Neural cell (in vitro differentiated cells): ENCODE data around the gene GALNT11. TPM values are rescaled to one million over a fixed set of nuclear protein-coding genes. Genes with fewer than 3 reads are reported as not detected.
"Not testable (repeated sequence)": the region's sequence is repeated elsewhere in the genome, so short reads cannot be mapped to it uniquely, and the experiment has no call there.

ENCODE experiments used
- H2AFZ ChIP-seq: fragments of 200-600, 300-800 bp; sonication (generic), shearing (Covaris generic); 2 replicates; pipeline ENCODE4 v1.6.0; 2014; ENCODE audit warnings: low read depth, mild to moderate bottlenecking, antibody characterized with exemption, low read length, moderate library complexity
- H3F3A ChIP-seq: fragments of 200-600 bp; shearing (Covaris generic); 2 replicates; pipeline ENCODE4 v1.6.1; 2016; ENCODE audit warnings: mild to moderate bottlenecking, moderate library complexity, mixed read lengths, antibody characterized with exemption, low read length; ENCODE audit not compliant: insufficient read depth, poor library complexity, severe bottlenecking
- H3K27ac ChIP-seq: fragments of 200-600, 300-800 bp; sonication (generic), shearing (Covaris generic); 2 replicates; pipeline ENCODE4 v1.5.1; 2014; ENCODE audit warnings: mild to moderate bottlenecking, low read length, moderate library complexity
- H3K27me3 ChIP-seq: fragments of 300-800, 200-600 bp; sonication (generic), shearing (Covaris generic); 2 replicates; pipeline ENCODE4 v1.6.0; 2014; ENCODE audit warnings: mild to moderate bottlenecking, low read depth, low read length, moderate library complexity; ENCODE audit not compliant: insufficient read depth
- H3K36me3 ChIP-seq: fragments of 300-800, 200-600 bp; sonication (generic), shearing (Covaris generic); 2 replicates; pipeline ENCODE4 v1.5.1; 2014; ENCODE audit warnings: mild to moderate bottlenecking, antibody characterized with exemption, low read length, moderate library complexity; ENCODE audit not compliant: insufficient read depth
- H3K4me2 ChIP-seq: fragments of 300-800, 200-600 bp; sonication (generic), shearing (Covaris generic); 2 replicates; pipeline ENCODE4 v1.6.0; 2014; ENCODE audit warnings: mild to moderate bottlenecking, low read length
- H3K4me3 ChIP-seq: fragments of 300-800, 200-600 bp; sonication (generic), shearing (Covaris generic); 2 replicates; pipeline ENCODE4 v1.5.1; 2014; ENCODE audit warnings: mild to moderate bottlenecking, low read length, moderate library complexity
- H3K79me2 ChIP-seq: fragments of 200-600 bp; shearing (Covaris generic); replicated peaks from 2 replicates; pipeline ENCODE4 v1.6.0; 2014; ENCODE audit warnings: mild to moderate bottlenecking, low read length, moderate library complexity; ENCODE audit not compliant: insufficient read depth
- H3K9ac ChIP-seq: fragments of 300-800, 200-600 bp; sonication (generic), shearing (Covaris generic); 2 replicates; pipeline ENCODE4 v1.6.1; 2016; ENCODE audit warnings: mild to moderate bottlenecking, low read length, mixed read lengths
- H3K9me2 ChIP-seq: fragments of 200-600 bp; shearing (Covaris generic); 2 replicates; pipeline ENCODE4 v1.6.1; 2016; ENCODE audit warnings: mild to moderate bottlenecking, low read length, mixed read lengths; ENCODE audit not compliant: insufficient read depth
- H3K9me3 ChIP-seq: fragments of 200-600, 300-800 bp; sonication (generic), shearing (Covaris generic); 2 replicates; pipeline ENCODE4 v1.6.1; 2016; ENCODE audit warnings: mild to moderate bottlenecking, mixed run types, low read length, moderate library complexity, mixed read lengths
- H4K20me1 ChIP-seq: fragments of 200-600 bp; shearing (Covaris generic); 2 replicates; pipeline ENCODE4 v1.6.1; 2016; ENCODE audit warnings: mild to moderate bottlenecking, mixed run types; ENCODE audit not compliant: insufficient read depth
- CTCF ChIP-seq: fragments of 450-650 bp; IDR thresholded peaks from 2 replicates; pipeline ENCODE4 v1.5.1; 2014; ENCODE audit warnings: antibody characterized with exemption, mild to moderate bottlenecking, moderate library complexity; ENCODE audit not compliant: poor library complexity, severe bottlenecking
- EP300 ChIP-seq: fragments of 450-650 bp; conservative IDR thresholded peaks from 2 replicates; pipeline ENCODE4 v1.6.1; 2014; ENCODE audit warnings: antibody characterized with exemption, mild to moderate bottlenecking, moderate library complexity; ENCODE audit not compliant: poor library complexity, severe bottlenecking
- RAD21 ChIP-seq: fragments of 450-650 bp; conservative IDR thresholded peaks from 2 replicates; pipeline ENCODE4 v1.6.1; 2014; ENCODE audit warnings: antibody characterized with exemption, mild to moderate bottlenecking, moderate library complexity
- SMC3 ChIP-seq: fragments of 450-650 bp; conservative IDR thresholded peaks from 2 replicates; pipeline ENCODE4 v1.6.1; 2014; ENCODE audit warnings: antibody characterized with exemption, mild to moderate bottlenecking, moderate library complexity; ENCODE audit not compliant: poor library complexity
- polyA plus RNA-seq: library from polyadenylated mRNA; depleted of rRNA; stranded (reverse); fragments of >200 nt; gene quantifications from 2 replicates; pipeline ENCODE4 v1.2.3, GENCODE V29; 2014

GALNT11 gene
- polyA plus RNA-seq, 1 donor from 2014 or later: 118 TPM

GRCh38 chr7:152016947-152017346 is 8.5 kb upstream of the GALNT11 start:
- no peak overlapping the region for H3K4me3 ChIP-seq
- no peaks in the 10 kb centered on the region for H3K79me2 ChIP-seq

GRCh38 chr7:152017683-152018082 is 7.8 kb upstream of the GALNT11 start:
- not testable (repeated sequence) for H2AFZ ChIP-seq, H3K9me3 ChIP-seq, H3K9me2 ChIP-seq, H3K4me3 ChIP-seq, H4K20me1 ChIP-seq, H3K9ac ChIP-seq, H3K36me3 ChIP-seq, H3K79me2 ChIP-seq, H3K27ac ChIP-seq, H3K4me2 ChIP-seq, H3F3A ChIP-seq, H3K27me3 ChIP-seq

More at GRCh38 chr7:152016947-152017346, 8.5 kb upstream of the GALNT11 start:
- Histone ChIP-seq H3K9me3 (no peaks in the 10 kb centered on the region), H3K9me2 (no peaks in the 10 kb centered on the region), H3F3A (no peaks in the 10 kb centered on the region), H3K36me3 (no peaks in the 10 kb centered on the region), H2AFZ (no peak overlapping the region), H3K27me3 (no peaks in the 10 kb centered on the region), H3K27ac (no peak overlapping the region), H4K20me1 (no peaks in the 10 kb centered on the region), H3K9ac (no peak overlapping the region), H3K4me2 (no peak overlapping the region)
- TF ChIP-seq SMC3: no peak
- no peak for TF ChIP-seq CTCF
- no peak for TF ChIP-seq RAD21

- not testable (repeated sequence) for H3K27ac ChIP-seq, H3K9me3 ChIP-seq, H3K4me3 ChIP-seq, H3K9me2 ChIP-seq, H3K4me2 ChIP-seq, H3K9ac ChIP-seq, H3K79me2 ChIP-seq, H3K36me3 ChIP-seq, H4K20me1 ChIP-seq, H2AFZ ChIP-seq, H3K27me3 ChIP-seq, H3F3A ChIP-seq
These were observed 3.7 kb upstream of the GALNT11 start for GRCh38 chr7:152021740-152022139.

GRCh38 chr7:152025937-152026890 is 740 bp downstream of the GALNT11 start:
- H3K4me3 ChIP-seq: peak overlapping the region; percentile 86
- peaks cover 4% of the 10 kb centered on the region for H3K36me3 ChIP-seq
- H3K27me3 ChIP-seq: no peaks in the 10 kb centered on the region
- H3K9me2 ChIP-seq: no peaks in the 10 kb centered on the region
- H3K27ac ChIP-seq: peak overlapping the region; percentile 56
- H4K20me1 ChIP-seq: no peaks in the 10 kb centered on the region
- H2AFZ ChIP-seq: no peak overlapping the region
- peak overlapping the region; percentile 85 for H3K9ac ChIP-seq
- TF ChIP-seq SMC3 (peak; percentile 1), EP300 (no peak)
- H3K79me2 ChIP-seq: peaks cover 5% of the 10 kb centered on the region
- H3K4me2 ChIP-seq: peak overlapping the region; percentile 21
- H3K9me3 ChIP-seq: no peaks in the 10 kb centered on the region
- H3F3A ChIP-seq: no peaks in the 10 kb centered on the region

- H3K79me2 ChIP-seq, H3K27me3 ChIP-seq, H3K9me2 ChIP-seq, H3K9ac ChIP-seq, H2AFZ ChIP-seq, H3K4me2 ChIP-seq, H3K27ac ChIP-seq, H3K9me3 ChIP-seq, H3F3A ChIP-seq, H3K36me3 ChIP-seq, H4K20me1 ChIP-seq: not testable (repeated sequence)
- peak overlapping the region; percentile 86 for H3K4me3 ChIP-seq
These were observed 2.3 kb downstream of the GALNT11 start for GRCh38 chr7:152027491-152028365.

- H3K9ac ChIP-seq, H2AFZ ChIP-seq, H3K79me2 ChIP-seq, H3K9me3 ChIP-seq, H4K20me1 ChIP-seq, H3K27ac ChIP-seq, H3K27me3 ChIP-seq, H3K36me3 ChIP-seq, H3F3A ChIP-seq, H3K4me3 ChIP-seq, H3K4me2 ChIP-seq, H3K9me2 ChIP-seq: not testable (repeated sequence)
These were observed 4.6 kb downstream of the GALNT11 start for GRCh38 chr7:152030059-152030458.
